ENCODE results near the gene ESRRA.

GRCh38 chr11:64349025-64349387 is 43.7 kb downstream of the ESRRA start:
- no peak for TF ChIP-seq CTCF (IDR thresholded peaks at IDR 0.05)
- no peak for TF ChIP-seq POLR2A (IDR thresholded peaks at IDR 0.05)

Data from prostate gland (tissue), 2 donors.